Prostate gland (tissue), 2 donors: ENCODE measurements around the gene SLC24A3. TPM values are rescaled to one million over a fixed set of nuclear protein-coding genes. Genes with fewer than 3 reads are reported as not detected.

Experiments
- DNase-seq: peaks from one replicate; pipeline ENCODE4 v3.0.0-alpha.2; 2019; ENCODE audit warnings: low spot score
- H3K27ac ChIP-seq, 2 donors: fragments of 200-600 bp; sonication (generic); 2 replicates each; pipeline ENCODE4 v1.5.1; 2017 to 2019
- H3K27me3 ChIP-seq: fragments of 200-600 bp; sonication (generic); replicated peaks from 2 replicates; pipeline ENCODE4 v1.5.1; 2019; ENCODE audit not compliant: insufficient read depth
- H3K36me3 ChIP-seq, 2 donors: fragments of 200-600 bp; sonication (generic); 1 replicate in 1 of 2; 2 replicates in 1 of 2; pipeline versions ENCODE4 v1.5.1 to v1.8.1; 2017 to 2019
- H3K4me1 ChIP-seq: fragments of 200-600 bp; sonication (generic); replicated peaks from 2 replicates; pipeline ENCODE4 v1.5.1; 2019
- H3K4me3 ChIP-seq, 2 donors: fragments of 200-600 bp; sonication (generic); 2 replicates each; pipeline ENCODE4 v1.5.1; 2017 to 2019
- H3K9me3 ChIP-seq: fragments of 200-600 bp; sonication (generic); 2 replicates; pipeline ENCODE4 v1.5.1; 2017
- CTCF ChIP-seq, 4 experiments: fragments of 200-600 bp in 2 of 4; fragments of 450-650 bp in 2 of 4; sonication (generic) in 2 of 4; IDR thresholded peaks; 1 replicate in 3 of 4; 2 replicates in 1 of 4; pipeline ENCODE4 v1.5.1; 2016 to 2019; ENCODE audit warnings: antibody characterized with exemption in 4 of 4, mild to moderate bottlenecking in 2 of 4, moderate library complexity in 2 of 4
- POLR2A ChIP-seq: fragments of 450-650 bp; IDR thresholded peaks from one replicate; pipeline ENCODE4 v1.6.1; 2016; ENCODE audit warnings: antibody characterized with exemption, mild to moderate bottlenecking
- POLR2AphosphoS5 ChIP-seq: sonication (generic); formaldehyde crosslinking; IDR thresholded peaks from one replicate; pipeline ENCODE4 v1.6.1; 2017; ENCODE audit warnings: antibody characterized with exemption
- WGBS: methylation state at CpG from one replicate; pipeline ENCODE4 v1.1.5; 2018; 5-methylcytosine and 5-hydroxymethylcytosine counted together
- intact Hi-C: fragments of 100-400 bp; cut with DNase I; formaldehyde crosslinking; loops from one replicate; pipeline ENCODE4 v1.14.2; 2022
- total RNA-seq, 2 donors: library from RNA; depleted of rRNA; stranded (reverse); fragments of >200 nt; gene quantifications; one replicate each; pipeline ENCODE4 v1.1.0, GENCODE V29; 2016

SLC24A3 gene
- total RNA-seq, 2 donors from 2014 or later, result 4.6 to 8.0 TPM

GRCh38 chr20:19378058-19378457 is 165.6 kb downstream of the SLC24A3 start:
- Histone ChIP-seq H3K9me3 (no peaks in the 10 kb centered on the region), H3K27ac (no peak overlapping the region), H3K4me1 (no peaks in the 10 kb centered on the region), H3K27me3 (no peaks in the 10 kb centered on the region), H3K36me3 (no peaks in the 10 kb centered on the region), H3K4me3 (no peak overlapping the region)
- TF ChIP-seq POLR2A, result no peak
- TF ChIP-seq POLR2AphosphoS5, result no peak
- no peak for TF ChIP-seq CTCF (IDR thresholded peaks at IDR 0.05)
- intact Hi-C loops, result no loop called here
- no peak for DNase-seq
- WGBS, result 59% methylated on average over 3 of the region's 3 CpGs

- intact Hi-C loops, result no loop called here
- H3K27me3 ChIP-seq, result no peaks in the 10 kb centered on the region
- no peak for DNase-seq
- 86% methylated on average over 6 of the region's 6 CpGs for WGBS
- no peak overlapping the region for H3K27ac ChIP-seq
- H3K9me3 ChIP-seq, result no peaks in the 10 kb centered on the region
- TF ChIP-seq CTCF (IDR thresholded peaks at IDR 0.05) (no peak), POLR2AphosphoS5 (no peak), POLR2A (no peak)
- H3K4me1 ChIP-seq, result no peaks in the 10 kb centered on the region
- H3K36me3 ChIP-seq, result no peaks in the 10 kb centered on the region
- no peak overlapping the region for H3K4me3 ChIP-seq
These were observed 167.8 kb downstream of the SLC24A3 start for GRCh38 chr20:19380211-19380610.

- 88% methylated on average over 10 of the region's 10 CpGs for WGBS
- Histone ChIP-seq H3K27ac (no peak overlapping the region), H3K36me3 (no peaks in the 10 kb centered on the region), H3K4me3 (no peak overlapping the region), H3K27me3 (no peaks in the 10 kb centered on the region), H3K9me3 (no peaks in the 10 kb centered on the region), H3K4me1 (no peaks in the 10 kb centered on the region)
- DNase-seq, result no peak
- no peak for TF ChIP-seq POLR2AphosphoS5
- no peak for TF ChIP-seq CTCF (IDR thresholded peaks at IDR 0.05)
- TF ChIP-seq POLR2A, result no peak
- intact Hi-C loops, result no loop called here
These were observed 169.5 kb downstream of the SLC24A3 start for GRCh38 chr20:19381947-19382346.

- no peaks in the 10 kb centered on the region for H3K4me1 ChIP-seq
- no peak for DNase-seq
- no peak overlapping the region for H3K27ac ChIP-seq
- H3K9me3 ChIP-seq, result no peaks in the 10 kb centered on the region
- WGBS, result 56% methylated on average over 9 of the region's 9 CpGs
- H3K27me3 ChIP-seq, result no peaks in the 10 kb centered on the region
- no peaks in the 10 kb centered on the region for H3K36me3 ChIP-seq
- TF ChIP-seq POLR2A (no peak), CTCF (IDR thresholded peaks at IDR 0.05) (no peak), POLR2AphosphoS5 (no peak)
- H3K4me3 ChIP-seq, result no peak overlapping the region
- intact Hi-C loops, result no loop called here
These were observed 170.2 kb downstream of the SLC24A3 start for GRCh38 chr20:19382386-19383340.

GRCh38 chr20:19384940-19385339 is 172.5 kb downstream of the SLC24A3 start:
- Histone ChIP-seq H3K4me3 (no peak overlapping the region), H3K27ac (no peak overlapping the region), H3K4me1 (no peaks in the 10 kb centered on the region), H3K27me3 (no peaks in the 10 kb centered on the region), H3K36me3 (no peaks in the 10 kb centered on the region), H3K9me3 (no peaks in the 10 kb centered on the region)
- intact Hi-C loops, result no loop called here
- TF ChIP-seq CTCF (IDR thresholded peaks at IDR 0.05), result no peak
- TF ChIP-seq POLR2AphosphoS5, result no peak
- no peak for TF ChIP-seq POLR2A
- no peak for DNase-seq
